Vagina (tissue), 2 donors: Measurements from ENCODE around the gene HIKESHI. TPM values are rescaled to one million over a fixed set of nuclear protein-coding genes. Genes with fewer than 3 reads are reported as not detected.

Experiments used
- DNase-seq, 2 donors: peaks; one replicate each; pipeline ENCODE4 v3.0.0-alpha.2; 2017; ENCODE audit errors: extremely low spot score in 2 of 2
- H3K27ac ChIP-seq: fragments of 200-600 bp; sonication (generic); one replicate; pipeline ENCODE4 v1.5.1; 2019
- H3K27me3 ChIP-seq: fragments of 200-600 bp; sonication (generic); one replicate; pipeline ENCODE4 v1.5.1; 2019
- H3K36me3 ChIP-seq, 2 donors: fragments of 200-600 bp; sonication (generic); one replicate each; pipeline ENCODE4 v1.5.1; 2017 to 2019
- H3K4me1 ChIP-seq: fragments of 200-600 bp; sonication (generic); one replicate; pipeline ENCODE4 v1.5.1; 2019
- H3K4me3 ChIP-seq, 2 donors: fragments of 200-600 bp; sonication (generic); 1 replicate in 1 of 2; 2 replicates in 1 of 2; pipeline ENCODE4 v1.5.1; 2016 to 2019
- H3K9me3 ChIP-seq: fragments of 200-600 bp; sonication (generic); one replicate; pipeline ENCODE4 v1.5.1; 2019
- CTCF ChIP-seq, 3 experiments: fragments of 450-650 bp in 2 of 3; fragments of 200-600 bp in 1 of 3; sonication (generic) in 1 of 3; IDR thresholded peaks; one replicate each; pipeline ENCODE4 v1.5.1; 2017 to 2019; ENCODE audit warnings: antibody characterized with exemption in 3 of 3, mild to moderate bottlenecking in 2 of 3, moderate library complexity in 2 of 3
- POLR2A ChIP-seq, 2 donors: fragments of 450-650 bp; IDR thresholded peaks; one replicate each; pipeline ENCODE4 v1.6.1; 2017; ENCODE audit warnings: antibody characterized with exemption in 2 of 2, mild to moderate bottlenecking in 2 of 2, moderate library complexity in 2 of 2
- POLR2AphosphoS5 ChIP-seq, 2 donors: sonication (generic); formaldehyde crosslinking; IDR thresholded peaks; one replicate each; pipeline ENCODE4 v1.9.0; 2017; ENCODE audit warnings: antibody characterized with exemption in 2 of 2, mild to moderate bottlenecking in 2 of 2, low read depth in 1 of 2; ENCODE audit not compliant: insufficient read depth in 1 of 2
- intact Hi-C: fragments of 100-400 bp; cut with DNase I; formaldehyde crosslinking; loops from one replicate; pipeline ENCODE4 v1.15.1; 2023
- small RNA-seq: library from RNA; depleted of rRNA; stranded (forward); fragments of <200 nt; gene quantifications from one replicate; pipeline ENCODE3, GENCODE V24; 2016
- total RNA-seq: library from RNA; depleted of rRNA; stranded (reverse); fragments of >200 nt; gene quantifications from one replicate; pipeline ENCODE4 v1.2.3, GENCODE V29; 2016

HIKESHI gene
- total RNA-seq, 1 donor from 2014 or later = 25.0 TPM

GRCh38 chr11:86388198-86388597 lies 86.2 kb downstream of the HIKESHI start:
- Histone ChIP-seq H3K9me3 (no peaks in the 10 kb centered on the region), H3K27me3 (no peaks in the 10 kb centered on the region), H3K27ac (no peak overlapping the region), H3K4me1 (no peaks in the 10 kb centered on the region), H3K4me3 (no peak overlapping the region), H3K36me3 (no peaks in the 10 kb centered on the region)
- no peak for TF ChIP-seq POLR2A (IDR thresholded peaks at IDR 0.05)
- no peak for TF ChIP-seq POLR2AphosphoS5 (IDR thresholded peaks at IDR 0.05; ENCODE audit: insufficient read depth in 1 of 2, low read depth in 1 of 2)
- TF ChIP-seq CTCF (IDR thresholded peaks at IDR 0.05) = no peak
- intact Hi-C loops = no loop called here
- DNase-seq = no peak

- no peaks in the 10 kb centered on the region for H3K9me3 ChIP-seq
- H3K36me3 ChIP-seq = no peaks in the 10 kb centered on the region
- H3K4me3 ChIP-seq = no peak overlapping the region
- H3K27me3 ChIP-seq = no peaks in the 10 kb centered on the region
- no peak for DNase-seq
- intact Hi-C loops = no loop called here
- no peaks in the 10 kb centered on the region for H3K4me1 ChIP-seq
- TF ChIP-seq POLR2A (IDR thresholded peaks at IDR 0.05) (no peak), CTCF (IDR thresholded peaks at IDR 0.05) (no peak), POLR2AphosphoS5 (IDR thresholded peaks at IDR 0.05; ENCODE audit: insufficient read depth in 1 of 2, low read depth in 1 of 2) (no peak)
- H3K27ac ChIP-seq = no peak overlapping the region
These were observed 88.4 kb downstream of the HIKESHI start for GRCh38 chr11:86390487-86390886.

GRCh38 chr11:86395061-86395551 lies 93.1 kb downstream of the HIKESHI start:
- Histone ChIP-seq H3K27ac (no peak overlapping the region), H3K4me1 (no peaks in the 10 kb centered on the region), H3K27me3 (no peaks in the 10 kb centered on the region), H3K36me3 (no peaks in the 10 kb centered on the region), H3K9me3 (no peaks in the 10 kb centered on the region), H3K4me3 (no peak overlapping the region)
- no peak for TF ChIP-seq POLR2A (IDR thresholded peaks at IDR 0.05)
- no peak for TF ChIP-seq CTCF (IDR thresholded peaks at IDR 0.05)
- no peak for TF ChIP-seq POLR2AphosphoS5 (IDR thresholded peaks at IDR 0.05; ENCODE audit: insufficient read depth in 1 of 2, low read depth in 1 of 2)
- intact Hi-C loops = no loop called here
- no peak for DNase-seq

Small RNA genes lying within 50 kb of the gene (small RNA-seq; reads per million reads assigned to genes)
- gene RN7SL225P = not detected

Other genes with a start within 250 kb of the HIKESHI start
- gene PICALM, start 233.2 kb upstream of the HIKESHI start, total RNA-seq = 237 TPM
- gene EED, start 57.5 kb upstream of the HIKESHI start, total RNA-seq = 29.7 TPM
- not detected for gene CCDC81, start 72.6 kb downstream of the HIKESHI start, total RNA-seq